H1 (cell line): ENCODE results near the gene CD248. TPM values are rescaled to one million over a fixed set of nuclear protein-coding genes. Genes with fewer than 3 reads are reported as not detected.

Experiments
- ATF2 ChIP-seq: IDR thresholded peaks from 2 replicates; pipeline ENCODE4 v1.6.1; 2012; ENCODE audit warnings: low read length, inconsistent platforms
- BACH1 ChIP-seq: IDR thresholded peaks from 2 replicates; pipeline ENCODE4 v1.6.1; 2012; ENCODE audit warnings: low read length, improper control_type of control experiment
- BCL11A ChIP-seq, 2 experiments: IDR thresholded peaks; one replicate each; pipeline ENCODE4 v1.6.1; 2011; ENCODE audit warnings: low read depth in 2 of 2, low read length in 2 of 2, mild to moderate bottlenecking in 2 of 2
- CBX5 ChIP-seq: fragments of 300-800, 300-1000 bp; sonication (generic); IDR thresholded peaks from 2 replicates; pipeline ENCODE4 v1.7.1; 2016; ENCODE audit warnings: antibody characterized with exemption, low read length, low read depth
- CREB1 ChIP-seq: IDR thresholded peaks from 2 replicates; pipeline ENCODE4 v1.6.1; 2012; ENCODE audit warnings: inconsistent platforms
- EP300 ChIP-seq, 2 experiments: IDR thresholded peaks; 1 replicate in 1 of 2; 2 replicates in 1 of 2; pipeline ENCODE4 v1.6.1; 2011 to 2012; ENCODE audit warnings: low read depth in 2 of 2, low read length in 2 of 2, mild to moderate bottlenecking in 2 of 2, borderline replicate concordance in 1 of 2, inconsistent platforms in 1 of 2, moderate library complexity in 1 of 2
- EZH2 ChIP-seq: fragments of 200-600 bp; sonication (generic); IDR thresholded peaks from 2 replicates; pipeline ENCODE4 v1.7.1; 2012; ENCODE audit warnings: low read depth, mild to moderate bottlenecking, moderate library complexity, low read length, inconsistent platforms; ENCODE audit not compliant: severe bottlenecking
- HDAC6 ChIP-seq: IDR thresholded peaks from one replicate; pipeline ENCODE4 v1.7.1; 2012; ENCODE audit warnings: low read depth, mild to moderate bottlenecking, inconsistent platforms, low read length, moderate library complexity
- KDM4A ChIP-seq: IDR thresholded peaks from one replicate; pipeline ENCODE4 v1.7.1; 2012; ENCODE audit warnings: low read depth, mild to moderate bottlenecking, moderate library complexity, low read length, inconsistent platforms; ENCODE audit not compliant: severe bottlenecking
- KDM5A ChIP-seq: fragments of 200-600 bp; IDR thresholded peaks from 2 replicates; pipeline ENCODE4 v1.7.1; 2012; ENCODE audit warnings: mild to moderate bottlenecking, low read length, inconsistent platforms, mixed read lengths
- POLR2A ChIP-seq, 2 experiments: IDR thresholded peaks; 1 replicate in 1 of 2; 2 replicates in 1 of 2; pipeline ENCODE4 v1.6.1; 2011; ENCODE audit warnings: low read depth in 2 of 2, low read length in 2 of 2, mild to moderate bottlenecking in 2 of 2; ENCODE audit errors: control extremely low read depth in 1 of 2
- POLR2AphosphoS5 ChIP-seq: IDR thresholded peaks from 2 replicates; pipeline ENCODE4 v1.6.1; 2011; ENCODE audit warnings: low read depth, low read length
- RAD21 ChIP-seq, 2 experiments: IDR thresholded peaks in 1 of 2; conservative IDR thresholded peaks in 1 of 2; 2 replicates each; pipeline ENCODE4 v1.6.1; 2011; ENCODE audit warnings: low read depth in 2 of 2, low read length in 2 of 2, improper control_type of control experiment in 1 of 2, inconsistent platforms in 1 of 2, mild to moderate bottlenecking in 1 of 2, moderate library complexity in 1 of 2
- RFX5 ChIP-seq: IDR thresholded peaks from 2 replicates; pipeline ENCODE4 v1.6.1; 2011; ENCODE audit warnings: low read depth, low read length, improper control_type of control experiment, borderline replicate concordance
- RNF2 ChIP-seq: fragments of 200-900, 300-1000 bp; sonication (generic); IDR thresholded peaks from 2 replicates; pipeline ENCODE4 v1.7.1; 2016; ENCODE audit warnings: borderline replicate concordance, low read depth, mild to moderate bottlenecking, antibody characterized with exemption, low read length; ENCODE audit not compliant: poor library complexity, severe bottlenecking; ENCODE audit errors: missing control alignments
- RXRA ChIP-seq: IDR thresholded peaks from 2 replicates; pipeline ENCODE4 v1.6.1; 2011; ENCODE audit warnings: low read depth, mild to moderate bottlenecking, low read length, moderate library complexity; ENCODE audit not compliant: insufficient read depth
- SAP30 ChIP-seq: fragments of 300-600 bp; sonication (generic); IDR thresholded peaks from 2 replicates; pipeline ENCODE4 v1.7.1; 2012; ENCODE audit warnings: low read length, moderate library complexity, mild to moderate bottlenecking, inconsistent platforms; ENCODE audit not compliant: insufficient read depth, insufficient replicate concordance
- SIRT6 ChIP-seq: IDR thresholded peaks from one replicate; pipeline ENCODE4 v1.7.1; 2012; ENCODE audit warnings: low read length, inconsistent platforms
- SP1 ChIP-seq: IDR thresholded peaks from 2 replicates; pipeline ENCODE4 v1.6.1; 2011; ENCODE audit warnings: low read depth, low read length
- TEAD4 ChIP-seq: IDR thresholded peaks from 2 replicates; pipeline ENCODE4 v1.6.1; 2012; ENCODE audit warnings: low read depth, low read length, inconsistent platforms, mixed read lengths
- USF2 ChIP-seq: IDR thresholded peaks from 2 replicates; pipeline ENCODE4 v1.6.1; 2011; ENCODE audit warnings: low read length, improper control_type of control experiment
- polyA plus RNA-seq, 7 experiments: library from polyadenylated mRNA; depleted of rRNA in 3 of 7; stranded (reverse) in 5 of 7; unstranded in 2 of 7; fragments of >200 nt in 5 of 7; fragments of 200-250 nt in 2 of 7; gene quantifications; 1 replicate in 5 of 7; 2 replicates in 1 of 7; 4 replicates in 1 of 7; pipeline versions ENCODE4 v1.2.1 to v1.2.3, GENCODE V29; 2011 to 2013; ENCODE audit warnings: missing spikeins in 2 of 7, mixed read lengths in 2 of 7
- total RNA-seq: library from RNA; stranded (reverse); fragmentation: NEBNext Ultra II Directional; extraction: Animal tissue kit (Norgen Biotek cat#: 25700); gene quantifications from 2 replicates; pipeline ENCODE4 v1.2.1, GENCODE V29; 2021

The CD248 gene
- total and polyA plus RNA-seq, 2 of the 8 experiments (the other 6 are each of a cell fraction or from before 2014, with no cell fraction given): 2.7 to 3.9 TPM

GRCh38 chr11:66277471-66278362 lies 39.1 kb downstream of the CD248 start, which contains the start of gene CNIH2 (continued):
- TF ChIP-seq SAP30 (no peak), CBX5 (no peak), EP300 (IDR thresholded peaks at IDR 0.05; ENCODE audit: borderline replicate concordance in 1 of 2, low read depth in 2 of 2, low read length in 2 of 2) (no peak), KDM4A (peak; percentile 48), POLR2AphosphoS5 (0 out of 2 replicates have a peak, but pooled peaks have one; percentile 7), BACH1 (no peak), HDAC6 (no peak), SP1 (no peak), ATF2 (no peak), RFX5 (no peak), BCL11A (IDR thresholded peaks at IDR 0.05; ENCODE audit: low read depth in 2 of 2, low read length in 2 of 2) (no peak), RXRA (no peak), RNF2 (no peak), POLR2A (IDR thresholded peaks at IDR 0.05; ENCODE audit: control extremely low read depth in 1 of 2, low read depth in 2 of 2, low read length in 2 of 2) (peak in 1 of 2 experiments; percentile 36; a peak in 1 of 3 replicates), TEAD4 (no peak), RAD21 (IDR thresholded peaks at IDR 0.05 in 1 of 2, conservative IDR thresholded peaks at IDR 0.05 in 1 of 2; ENCODE audit: low read depth in 2 of 2, low read length in 2 of 2) (no peak), SIRT6 (no peak), USF2 (no peak), CREB1 (no peak), EZH2 (no peak), KDM5A (no peak)
